WTC11 (cell line): Measurements from ENCODE around the gene DEFB118. TPM values are rescaled to one million over a fixed set of nuclear protein-coding genes. Genes with fewer than 3 reads are reported as not detected.

Source experiments
- ATAC-seq: fragments of 200-7000 bp; cut with Tn5 transposase; 2 replicates; pipeline ENCODE4 v1.10.0; 2021; ENCODE audit warnings: mild to moderate bottlenecking, moderate library complexity
- CTCF ChIA-PET: fragments of 300-600 bp; sonication (Branson Sonifier 250); formaldehyde crosslinking; loops from one replicate; lab custom pipeline; 2021; ENCODE audit warnings: antibody characterized with exemption; lab: Charles Lee
- POLR2A ChIA-PET: fragments of 350-600 bp; sonication (Branson Sonifier 250); formaldehyde crosslinking; loops from one replicate; lab custom pipeline; 2021; ENCODE audit warnings: antibody characterized with exemption; lab: Charles Lee
- DNase-seq: peaks from one replicate; pipeline ENCODE4 v3.0.0; 2021; ENCODE audit warnings: low spot score
- H3K27ac Mint-ChIP-seq: 2 replicates; pipeline ENCODE4 v1.8.0; 2021; ENCODE audit warnings: mixed read lengths
- H3K27me3 Mint-ChIP-seq: 2 replicates; pipeline ENCODE4 v1.8.0; 2021; ENCODE audit warnings: low read depth, mild to moderate bottlenecking, moderate library complexity, mixed read lengths
- H3K36me3 Mint-ChIP-seq: 2 replicates; pipeline ENCODE4 v1.8.0; 2021; ENCODE audit warnings: mixed read lengths
- H3K4me1 Mint-ChIP-seq: 2 replicates; pipeline ENCODE4 v1.8.0; 2022; ENCODE audit warnings: mixed read lengths
- H3K4me3 Mint-ChIP-seq: 2 replicates; pipeline ENCODE4 v1.8.0; 2021; ENCODE audit warnings: mild to moderate bottlenecking, moderate library complexity, mixed read lengths
- H3K9me3 Mint-ChIP-seq: 2 replicates; pipeline ENCODE4 v1.8.0; 2021; ENCODE audit warnings: mixed read lengths
- CBFB ChIP-seq: sonication (generic); formaldehyde crosslinking; IDR thresholded peaks from 2 replicates; pipeline ENCODE4 v1.8.1; 2022; ENCODE audit warnings: mild to moderate bottlenecking, low read depth, missing genetic modification reagents
- GTF2I ChIP-seq: fragments of 250-450 bp; sonication (Bioruptor Pico); conservative IDR thresholded peaks from 2 replicates; pipeline ENCODE4 v1.4.0; 2021; ENCODE audit warnings: mild to moderate bottlenecking
- IRF2 ChIP-seq: sonication (generic); formaldehyde crosslinking; IDR thresholded peaks from 2 replicates; pipeline ENCODE4 v1.8.0; 2022; ENCODE audit warnings: low read depth, missing genetic modification reagents, borderline replicate concordance
- SP1 ChIP-seq: sonication (generic); formaldehyde crosslinking; conservative IDR thresholded peaks from 2 replicates; pipeline ENCODE4 v1.8.1; 2022; ENCODE audit warnings: missing genetic modification reagents
- ZNF671 ChIP-seq: fragments of 250-450 bp; sonication (Bioruptor Pico); IDR thresholded peaks from 2 replicates; pipeline ENCODE4 v1.8.0; 2021; ENCODE audit warnings: mild to moderate bottlenecking
- total RNA-seq: library from RNA; stranded (reverse); gene quantifications from 3 replicates; pipeline ENCODE4 v1.2.3, GENCODE V29; 2021
- TF ChIP-seq, protein P1 (sequence below): sonication (generic); formaldehyde crosslinking; IDR thresholded peaks from 2 replicates; pipeline ENCODE4 v1.8.0; 2023; ENCODE audit warnings: missing genetic modification reagents
- TF ChIP-seq, protein P2 (sequence below): sonication (generic); formaldehyde crosslinking; IDR thresholded peaks from 2 replicates; pipeline ENCODE4 v1.8.0; 2022; ENCODE audit warnings: mild to moderate bottlenecking, missing genetic modification reagents
- TF ChIP-seq, protein P3 (sequence below): sonication (generic); formaldehyde crosslinking; IDR thresholded peaks from 2 replicates; pipeline ENCODE4 v1.8.1; 2022; ENCODE audit warnings: low read depth, missing genetic modification reagents, borderline replicate concordance
- TF ChIP-seq, protein P4 (sequence below): fragments of 250-450 bp; sonication (Bioruptor Pico); IDR thresholded peaks from 2 replicates; pipeline ENCODE4 v1.9.0; 2021; ENCODE audit warnings: mild to moderate bottlenecking, borderline replicate concordance
- TF ChIP-seq, protein P5 (sequence below): sonication (generic); formaldehyde crosslinking; conservative IDR thresholded peaks from 2 replicates; pipeline ENCODE4 v1.8.1; 2023; ENCODE audit warnings: mild to moderate bottlenecking, low read depth, missing genetic modification reagents, moderate library complexity
- TF ChIP-seq, protein P6 (sequence below): sonication (generic); formaldehyde crosslinking; IDR thresholded peaks from 2 replicates; pipeline ENCODE4 v1.8.1; 2023; ENCODE audit warnings: mild to moderate bottlenecking, moderate library complexity, missing genetic modification reagents
- TF ChIP-seq, protein P7 (sequence below): fragments of 250-450 bp; sonication (Bioruptor Pico); IDR thresholded peaks from 2 replicates; pipeline ENCODE4 v1.9.0; 2021; ENCODE audit warnings: mild to moderate bottlenecking
- TF ChIP-seq, protein P8 (sequence below): fragments of 250-450 bp; sonication (Bioruptor Pico); IDR thresholded peaks from 2 replicates; pipeline ENCODE4 v1.9.0; 2021; ENCODE audit warnings: mild to moderate bottlenecking
- TF ChIP-seq, protein P9 (sequence below): sonication (generic); formaldehyde crosslinking; conservative IDR thresholded peaks from 2 replicates; pipeline ENCODE4 v1.8.1; 2022; ENCODE audit warnings: mild to moderate bottlenecking, missing genetic modification reagents

The DEFB118 gene
- total RNA-seq, 1 experiment from 2014 or later: not detected

DNA sequence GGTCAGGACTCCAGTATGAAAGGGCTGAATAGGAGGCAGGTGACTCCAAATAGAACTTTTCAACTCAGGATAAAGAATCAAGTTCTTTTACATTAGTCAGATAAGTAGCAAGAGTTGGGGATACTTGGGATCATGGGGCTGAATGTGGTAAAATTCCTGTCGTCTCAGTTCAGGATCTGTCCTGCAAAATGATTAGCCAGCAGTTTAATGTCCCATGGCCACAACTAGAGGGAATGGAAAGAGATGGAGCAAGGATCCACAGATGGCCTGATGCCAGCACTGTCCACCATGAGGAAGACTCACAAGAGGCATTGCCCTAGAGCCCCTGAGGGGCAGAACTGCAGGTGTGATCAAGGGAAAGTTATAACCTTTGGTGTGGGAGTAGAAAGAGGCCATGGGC lies 35.5 kb downstream of the DEFB118 start (continued):
- TF ChIP-seq, protein P1, sequence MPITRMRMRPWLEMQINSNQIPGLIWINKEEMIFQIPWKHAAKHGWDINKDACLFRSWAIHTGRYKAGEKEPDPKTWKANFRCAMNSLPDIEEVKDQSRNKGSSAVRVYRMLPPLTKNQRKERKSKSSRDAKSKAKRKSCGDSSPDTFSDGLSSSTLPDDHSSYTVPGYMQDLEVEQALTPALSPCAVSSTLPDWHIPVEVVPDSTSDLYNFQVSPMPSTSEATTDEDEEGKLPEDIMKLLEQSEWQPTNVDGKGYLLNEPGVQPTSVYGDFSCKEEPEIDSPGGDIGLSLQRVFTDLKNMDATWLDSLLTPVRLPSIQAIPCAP: no peak
- TF ChIP-seq, protein P2, sequence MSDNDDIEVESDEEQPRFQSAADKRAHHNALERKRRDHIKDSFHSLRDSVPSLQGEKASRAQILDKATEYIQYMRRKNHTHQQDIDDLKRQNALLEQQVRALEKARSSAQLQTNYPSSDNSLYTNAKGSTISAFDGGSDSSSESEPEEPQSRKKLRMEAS: no peak
- TF ChIP-seq, protein P3, sequence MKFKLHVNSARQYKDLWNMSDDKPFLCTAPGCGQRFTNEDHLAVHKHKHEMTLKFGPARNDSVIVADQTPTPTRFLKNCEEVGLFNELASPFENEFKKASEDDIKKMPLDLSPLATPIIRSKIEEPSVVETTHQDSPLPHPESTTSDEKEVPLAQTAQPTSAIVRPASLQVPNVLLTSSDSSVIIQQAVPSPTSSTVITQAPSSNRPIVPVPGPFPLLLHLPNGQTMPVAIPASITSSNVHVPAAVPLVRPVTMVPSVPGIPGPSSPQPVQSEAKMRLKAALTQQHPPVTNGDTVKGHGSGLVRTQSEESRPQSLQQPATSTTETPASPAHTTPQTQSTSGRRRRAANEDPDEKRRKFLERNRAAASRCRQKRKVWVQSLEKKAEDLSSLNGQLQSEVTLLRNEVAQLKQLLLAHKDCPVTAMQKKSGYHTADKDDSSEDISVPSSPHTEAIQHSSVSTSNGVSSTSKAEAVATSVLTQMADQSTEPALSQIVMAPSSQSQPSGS (CRISPR knock-in tag): no peak
- no peak for TF ChIP-seq GTF2I (CRISPR knock-in tag)
- TF ChIP-seq, protein P4, sequence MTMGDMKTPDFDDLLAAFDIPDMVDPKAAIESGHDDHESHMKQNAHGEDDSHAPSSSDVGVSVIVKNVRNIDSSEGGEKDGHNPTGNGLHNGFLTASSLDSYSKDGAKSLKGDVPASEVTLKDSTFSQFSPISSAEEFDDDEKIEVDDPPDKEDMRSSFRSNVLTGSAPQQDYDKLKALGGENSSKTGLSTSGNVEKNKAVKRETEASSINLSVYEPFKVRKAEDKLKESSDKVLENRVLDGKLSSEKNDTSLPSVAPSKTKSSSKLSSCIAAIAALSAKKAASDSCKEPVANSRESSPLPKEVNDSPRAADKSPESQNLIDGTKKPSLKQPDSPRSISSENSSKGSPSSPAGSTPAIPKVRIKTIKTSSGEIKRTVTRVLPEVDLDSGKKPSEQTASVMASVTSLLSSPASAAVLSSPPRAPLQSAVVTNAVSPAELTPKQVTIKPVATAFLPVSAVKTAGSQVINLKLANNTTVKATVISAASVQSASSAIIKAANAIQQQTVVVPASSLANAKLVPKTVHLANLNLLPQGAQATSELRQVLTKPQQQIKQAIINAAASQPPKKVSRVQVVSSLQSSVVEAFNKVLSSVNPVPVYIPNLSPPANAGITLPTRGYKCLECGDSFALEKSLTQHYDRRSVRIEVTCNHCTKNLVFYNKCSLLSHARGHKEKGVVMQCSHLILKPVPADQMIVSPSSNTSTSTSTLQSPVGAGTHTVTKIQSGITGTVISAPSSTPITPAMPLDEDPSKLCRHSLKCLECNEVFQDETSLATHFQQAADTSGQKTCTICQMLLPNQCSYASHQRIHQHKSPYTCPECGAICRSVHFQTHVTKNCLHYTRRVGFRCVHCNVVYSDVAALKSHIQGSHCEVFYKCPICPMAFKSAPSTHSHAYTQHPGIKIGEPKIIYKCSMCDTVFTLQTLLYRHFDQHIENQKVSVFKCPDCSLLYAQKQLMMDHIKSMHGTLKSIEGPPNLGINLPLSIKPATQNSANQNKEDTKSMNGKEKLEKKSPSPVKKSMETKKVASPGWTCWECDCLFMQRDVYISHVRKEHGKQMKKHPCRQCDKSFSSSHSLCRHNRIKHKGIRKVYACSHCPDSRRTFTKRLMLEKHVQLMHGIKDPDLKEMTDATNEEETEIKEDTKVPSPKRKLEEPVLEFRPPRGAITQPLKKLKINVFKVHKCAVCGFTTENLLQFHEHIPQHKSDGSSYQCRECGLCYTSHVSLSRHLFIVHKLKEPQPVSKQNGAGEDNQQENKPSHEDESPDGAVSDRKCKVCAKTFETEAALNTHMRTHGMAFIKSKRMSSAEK (CRISPR knock-in tag): no peak
- TF ChIP-seq SP1 (CRISPR knock-in tag): no peak
- no peak for TF ChIP-seq ZNF671 (CRISPR knock-in tag)
- TF ChIP-seq, protein P5, sequence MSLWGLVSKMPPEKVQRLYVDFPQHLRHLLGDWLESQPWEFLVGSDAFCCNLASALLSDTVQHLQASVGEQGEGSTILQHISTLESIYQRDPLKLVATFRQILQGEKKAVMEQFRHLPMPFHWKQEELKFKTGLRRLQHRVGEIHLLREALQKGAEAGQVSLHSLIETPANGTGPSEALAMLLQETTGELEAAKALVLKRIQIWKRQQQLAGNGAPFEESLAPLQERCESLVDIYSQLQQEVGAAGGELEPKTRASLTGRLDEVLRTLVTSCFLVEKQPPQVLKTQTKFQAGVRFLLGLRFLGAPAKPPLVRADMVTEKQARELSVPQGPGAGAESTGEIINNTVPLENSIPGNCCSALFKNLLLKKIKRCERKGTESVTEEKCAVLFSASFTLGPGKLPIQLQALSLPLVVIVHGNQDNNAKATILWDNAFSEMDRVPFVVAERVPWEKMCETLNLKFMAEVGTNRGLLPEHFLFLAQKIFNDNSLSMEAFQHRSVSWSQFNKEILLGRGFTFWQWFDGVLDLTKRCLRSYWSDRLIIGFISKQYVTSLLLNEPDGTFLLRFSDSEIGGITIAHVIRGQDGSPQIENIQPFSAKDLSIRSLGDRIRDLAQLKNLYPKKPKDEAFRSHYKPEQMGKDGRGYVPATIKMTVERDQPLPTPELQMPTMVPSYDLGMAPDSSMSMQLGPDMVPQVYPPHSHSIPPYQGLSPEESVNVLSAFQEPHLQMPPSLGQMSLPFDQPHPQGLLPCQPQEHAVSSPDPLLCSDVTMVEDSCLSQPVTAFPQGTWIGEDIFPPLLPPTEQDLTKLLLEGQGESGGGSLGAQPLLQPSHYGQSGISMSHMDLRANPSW (CRISPR knock-in tag): no peak
- TF ChIP-seq CBFB: no peak
- no peak for TF ChIP-seq IRF2 (CRISPR knock-in tag)

DNA sequence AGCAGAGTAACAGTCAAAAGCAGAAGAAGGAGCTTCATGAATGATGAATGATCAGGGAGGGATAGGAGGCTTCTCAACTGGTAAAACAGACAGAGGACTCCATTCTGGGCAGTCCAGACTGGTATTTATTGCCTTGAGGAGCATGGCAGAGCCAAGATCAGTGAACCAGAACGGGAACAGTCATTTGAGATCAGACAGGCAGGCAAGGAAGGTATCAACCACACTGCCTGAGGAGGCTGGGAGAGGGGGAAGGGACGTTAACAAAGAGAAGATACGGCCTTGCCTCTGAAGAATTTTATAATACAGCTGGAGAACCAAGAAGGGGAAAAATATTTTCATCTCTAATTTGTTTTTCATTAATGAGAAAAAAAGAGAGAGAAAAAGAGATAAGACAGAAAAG lies 37.7 kb downstream of the DEFB118 start, which contains the start of gene DEFB121:
Gene DEFB121 (minus strand): TSS at position 101 of the 400 bp plus-strand sequence. CDS start 63 bp downstream, at position 38.
- DNase-seq: no peak

DNA sequence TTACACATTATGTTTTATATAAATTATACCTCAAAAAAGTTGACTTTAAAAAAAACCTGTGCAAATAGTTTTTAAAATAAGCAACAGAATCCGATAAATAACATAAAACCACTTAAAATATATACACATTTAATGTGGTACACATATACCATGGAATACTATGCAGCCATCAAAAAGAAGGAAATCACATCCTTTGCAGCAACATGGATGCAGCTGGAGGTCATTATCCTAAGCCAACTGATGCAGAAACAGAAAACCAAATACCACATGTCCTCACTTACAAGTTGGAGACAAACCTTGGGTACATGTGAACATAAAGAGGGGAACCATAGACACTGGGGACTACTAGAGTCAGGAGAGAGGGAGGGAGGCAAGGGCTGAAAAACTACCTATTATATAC lies 41.6 kb downstream of the DEFB118 start:
- H3K36me3 Mint-ChIP-seq: peaks cover 57% of the 10 kb centered on the region
- H3K9me3 Mint-ChIP-seq: peaks cover 77% of the 10 kb centered on the region
- H3K27ac Mint-ChIP-seq: no peak overlapping the region
- ATAC-seq (no peak), DNase-seq (no peak)
- POLR2A ChIA-PET: no interaction called here
- no peaks in the 10 kb centered on the region for H3K4me1 Mint-ChIP-seq
- CTCF ChIA-PET: no interaction called here
- H3K27me3 Mint-ChIP-seq: peaks cover 20% of the 10 kb centered on the region
- no peak overlapping the region for H3K4me3 Mint-ChIP-seq
- TF ChIP-seq, protein P5 (CRISPR knock-in tag): no peak
- TF ChIP-seq, protein P6, sequence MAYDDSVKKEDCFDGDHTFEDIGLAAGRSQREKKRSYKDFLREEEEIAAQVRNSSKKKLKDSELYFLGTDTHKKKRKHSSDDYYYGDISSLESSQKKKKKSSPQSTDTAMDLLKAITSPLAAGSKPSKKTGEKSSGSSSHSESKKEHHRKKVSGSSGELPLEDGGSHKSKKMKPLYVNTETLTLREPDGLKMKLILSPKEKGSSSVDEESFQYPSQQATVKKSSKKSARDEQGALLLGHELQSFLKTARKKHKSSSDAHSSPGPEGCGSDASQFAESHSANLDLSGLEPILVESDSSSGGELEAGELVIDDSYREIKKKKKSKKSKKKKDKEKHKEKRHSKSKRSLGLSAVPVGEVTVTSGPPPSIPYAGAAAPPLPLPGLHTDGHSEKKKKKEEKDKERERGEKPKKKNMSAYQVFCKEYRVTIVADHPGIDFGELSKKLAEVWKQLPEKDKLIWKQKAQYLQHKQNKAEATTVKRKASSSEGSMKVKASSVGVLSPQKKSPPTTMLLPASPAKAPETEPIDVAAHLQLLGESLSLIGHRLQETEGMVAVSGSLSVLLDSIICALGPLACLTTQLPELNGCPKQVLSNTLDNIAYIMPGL (CRISPR knock-in tag): no peak
- TF ChIP-seq, protein P7, sequence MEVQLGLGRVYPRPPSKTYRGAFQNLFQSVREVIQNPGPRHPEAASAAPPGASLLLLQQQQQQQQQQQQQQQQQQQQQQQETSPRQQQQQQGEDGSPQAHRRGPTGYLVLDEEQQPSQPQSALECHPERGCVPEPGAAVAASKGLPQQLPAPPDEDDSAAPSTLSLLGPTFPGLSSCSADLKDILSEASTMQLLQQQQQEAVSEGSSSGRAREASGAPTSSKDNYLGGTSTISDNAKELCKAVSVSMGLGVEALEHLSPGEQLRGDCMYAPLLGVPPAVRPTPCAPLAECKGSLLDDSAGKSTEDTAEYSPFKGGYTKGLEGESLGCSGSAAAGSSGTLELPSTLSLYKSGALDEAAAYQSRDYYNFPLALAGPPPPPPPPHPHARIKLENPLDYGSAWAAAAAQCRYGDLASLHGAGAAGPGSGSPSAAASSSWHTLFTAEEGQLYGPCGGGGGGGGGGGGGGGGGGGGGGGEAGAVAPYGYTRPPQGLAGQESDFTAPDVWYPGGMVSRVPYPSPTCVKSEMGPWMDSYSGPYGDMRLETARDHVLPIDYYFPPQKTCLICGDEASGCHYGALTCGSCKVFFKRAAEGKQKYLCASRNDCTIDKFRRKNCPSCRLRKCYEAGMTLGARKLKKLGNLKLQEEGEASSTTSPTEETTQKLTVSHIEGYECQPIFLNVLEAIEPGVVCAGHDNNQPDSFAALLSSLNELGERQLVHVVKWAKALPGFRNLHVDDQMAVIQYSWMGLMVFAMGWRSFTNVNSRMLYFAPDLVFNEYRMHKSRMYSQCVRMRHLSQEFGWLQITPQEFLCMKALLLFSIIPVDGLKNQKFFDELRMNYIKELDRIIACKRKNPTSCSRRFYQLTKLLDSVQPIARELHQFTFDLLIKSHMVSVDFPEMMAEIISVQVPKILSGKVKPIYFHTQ (CRISPR knock-in tag): no peak
- TF ChIP-seq, protein P8, sequence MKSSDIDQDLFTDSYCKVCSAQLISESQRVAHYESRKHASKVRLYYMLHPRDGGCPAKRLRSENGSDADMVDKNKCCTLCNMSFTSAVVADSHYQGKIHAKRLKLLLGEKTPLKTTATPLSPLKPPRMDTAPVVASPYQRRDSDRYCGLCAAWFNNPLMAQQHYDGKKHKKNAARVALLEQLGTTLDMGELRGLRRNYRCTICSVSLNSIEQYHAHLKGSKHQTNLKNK (CRISPR knock-in tag): no peak

More for the DNA sequence above, 37.7 kb downstream of the DEFB118 start, which contains the start of gene DEFB121:
- Mint-ChIP-seq H3K27me3 (peaks cover 5% of the 10 kb centered on the region), H3K4me3 (no peak within 1 kb of the TSS), H3K36me3 (peaks cover 34% of the 10 kb centered on the region), H3K4me1 (no peaks in the 10 kb centered on the region), H3K27ac (no peak within 1 kb of the TSS), H3K9me3 (peaks cover 39% of the 10 kb centered on the region)
- POLR2A ChIA-PET: no interaction called here
- CTCF ChIA-PET: no interaction called here
- TF ChIP-seq, protein P9, sequence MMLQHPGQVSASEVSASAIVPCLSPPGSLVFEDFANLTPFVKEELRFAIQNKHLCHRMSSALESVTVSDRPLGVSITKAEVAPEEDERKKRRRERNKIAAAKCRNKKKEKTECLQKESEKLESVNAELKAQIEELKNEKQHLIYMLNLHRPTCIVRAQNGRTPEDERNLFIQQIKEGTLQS (CRISPR knock-in tag): no peak
- no peak for ATAC-seq
